K562 treated with DMSO at 1 percent for 24 hours (cell line): ENCODE data around the gene ABHD8. TPM values are rescaled to one million over a fixed set of nuclear protein-coding genes. Genes with fewer than 3 reads are reported as not detected.

Source experiments
- total RNA-seq: library from RNA; unstranded; fragments of 300-600 nt; gene quantifications from 2 replicates; pipeline ENCODE4 v1.2.3, GENCODE V29; 2022; ENCODE audit warnings: low read depth; ENCODE audit not compliant: insufficient read depth

ABHD8 gene
- 54.5 and 56.1 TPM in 2 replicates for total RNA-seq

DNA sequence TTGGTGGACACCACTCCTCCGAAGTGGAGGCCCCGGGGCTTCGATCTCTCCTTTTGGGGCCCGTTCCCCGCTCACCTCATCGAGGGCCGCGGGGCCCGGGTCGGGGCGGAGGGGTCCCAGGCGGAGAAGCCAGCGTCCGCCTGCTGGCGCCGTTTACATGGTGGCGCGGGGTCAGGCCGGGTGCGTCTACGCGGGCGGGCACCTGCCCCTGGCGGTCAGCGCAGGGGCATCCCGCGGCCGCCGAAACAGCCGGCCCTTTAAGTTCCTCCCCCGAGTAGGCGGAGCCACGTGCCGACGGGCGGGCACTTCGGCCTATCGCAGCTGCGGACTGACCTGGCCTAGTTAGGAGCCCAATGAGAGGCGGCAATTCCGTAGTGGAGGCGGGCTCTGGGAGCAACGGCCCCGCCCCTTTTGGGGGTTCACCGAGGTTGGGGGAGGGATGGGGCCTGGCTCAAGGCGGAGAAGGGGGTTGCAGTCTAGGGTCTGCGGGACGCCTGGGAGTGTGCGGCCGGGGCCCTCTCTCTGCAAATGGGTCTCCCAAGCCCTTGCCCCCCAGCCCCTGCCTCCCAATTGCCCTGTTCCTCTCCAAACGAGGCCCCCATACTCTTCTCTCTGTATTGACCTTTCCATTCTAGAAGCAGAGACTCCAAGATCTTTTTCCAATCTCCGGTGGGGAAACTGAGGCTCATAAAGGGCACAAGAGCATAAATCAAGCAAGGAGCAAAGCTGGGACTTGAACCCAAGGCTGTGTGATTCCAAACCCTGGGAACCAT is at the start of gene ABHD8:
Gene ABHD8, minus strand, starts transcription at position 259 of the 773 bp plus-strand sequence. CDS start 1,809 bp downstream, outside the sequence.

DNA sequence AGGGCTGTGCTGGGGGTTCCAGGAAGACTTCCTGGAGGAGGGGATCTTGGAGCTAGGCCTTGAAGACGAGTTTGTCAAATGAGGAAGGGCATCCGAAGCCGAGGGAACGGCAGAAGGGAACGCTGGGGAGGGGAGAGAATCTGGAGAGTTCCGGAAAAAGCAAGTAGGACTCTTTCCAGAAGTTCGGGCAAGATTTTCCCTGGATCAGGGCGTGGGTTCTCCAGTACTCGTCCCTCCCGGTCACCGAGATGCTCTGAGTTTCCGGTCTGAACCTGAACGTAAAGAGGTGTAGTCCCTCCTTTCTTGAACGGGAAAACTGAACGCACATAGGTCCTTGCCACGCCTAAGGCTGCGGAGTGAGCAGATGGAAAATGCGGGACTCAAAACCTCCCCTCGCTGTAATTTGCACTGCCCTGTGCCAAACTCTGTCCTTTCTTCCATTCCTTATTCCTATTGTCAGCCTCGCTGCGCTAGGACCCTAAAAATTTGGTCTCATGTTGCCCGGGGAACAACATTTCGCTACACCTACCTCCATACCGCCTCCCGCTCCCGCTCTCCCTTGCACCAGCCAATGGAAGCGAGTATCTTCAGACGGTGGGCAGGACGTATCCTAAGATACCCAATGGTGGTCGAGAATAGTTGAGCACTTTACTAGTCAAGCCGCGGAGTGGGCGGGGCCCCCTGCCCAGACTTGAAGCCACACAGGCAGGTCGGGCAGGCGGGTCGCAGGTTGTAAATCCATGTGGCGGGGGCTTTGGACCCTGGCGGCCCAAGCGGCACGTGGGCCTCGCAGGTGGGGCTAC is 33.8 kb upstream of the ABHD8 start, which contains the start of gene GTPBP3:
Gene GTPBP3, plus strand, starts transcription at position 682 of the 803 bp plus-strand sequence. Its CDS starts 59 bp downstream, at position 741.

GRCh38 chr19:17334414-17335409 is 31.5 kb upstream of the ABHD8 start, which contains the start of gene ANO8:
Gene ANO8, minus strand, starts transcription at chr19:17334855. Its CDS starts 185 bp downstream, at chr19:17334670.

DNA sequence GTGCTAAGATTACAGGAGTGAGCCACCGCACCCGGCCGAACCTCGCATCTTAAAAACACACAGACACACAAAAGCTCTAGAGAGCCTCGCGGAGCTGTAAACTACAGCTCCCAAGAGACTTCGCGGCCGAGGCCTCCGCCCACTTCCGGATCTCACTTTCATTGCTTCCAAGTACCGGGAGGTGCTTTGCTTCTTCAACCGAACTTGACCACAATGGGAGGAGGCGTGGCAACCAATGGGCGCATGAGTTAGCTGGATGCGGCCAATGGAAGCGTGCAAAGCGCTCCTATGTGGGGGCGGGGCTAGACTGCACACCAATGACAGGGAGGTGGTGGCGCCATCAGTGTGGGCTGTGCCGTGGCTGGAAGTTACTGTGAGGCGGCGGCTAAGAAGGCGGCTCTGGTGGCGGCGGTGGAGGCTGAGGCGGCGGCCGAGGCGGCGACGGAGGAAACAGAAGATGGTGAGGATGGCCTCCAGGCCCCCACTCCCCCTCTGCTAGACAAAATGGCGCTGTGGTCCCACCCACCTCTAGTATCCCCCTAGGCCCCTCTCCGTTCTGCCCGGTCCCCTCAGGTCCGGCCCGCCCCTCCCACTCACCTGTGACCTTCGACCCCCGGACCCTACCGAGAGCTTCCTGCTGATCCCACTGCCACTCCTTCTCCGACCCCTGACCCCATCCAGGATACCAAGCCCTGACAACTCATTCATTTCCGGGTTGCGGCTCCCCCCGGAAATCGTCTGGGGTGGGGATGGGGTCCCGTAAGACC is 6.2 kb upstream of the ABHD8 start, which contains the start of gene DDA1:
Gene DDA1, plus strand, starts transcription at position 366 of the 767 bp plus-strand sequence. Its CDS starts 92 bp downstream, at position 458.

GRCh38 chr19:17305517-17306284 is 2.5 kb upstream of the ABHD8 start, which contains the start of gene MRPL34:
Gene MRPL34, plus strand, starts transcription at chr19:17305872. Its CDS starts 21 bp downstream, at chr19:17305893.

DNA sequence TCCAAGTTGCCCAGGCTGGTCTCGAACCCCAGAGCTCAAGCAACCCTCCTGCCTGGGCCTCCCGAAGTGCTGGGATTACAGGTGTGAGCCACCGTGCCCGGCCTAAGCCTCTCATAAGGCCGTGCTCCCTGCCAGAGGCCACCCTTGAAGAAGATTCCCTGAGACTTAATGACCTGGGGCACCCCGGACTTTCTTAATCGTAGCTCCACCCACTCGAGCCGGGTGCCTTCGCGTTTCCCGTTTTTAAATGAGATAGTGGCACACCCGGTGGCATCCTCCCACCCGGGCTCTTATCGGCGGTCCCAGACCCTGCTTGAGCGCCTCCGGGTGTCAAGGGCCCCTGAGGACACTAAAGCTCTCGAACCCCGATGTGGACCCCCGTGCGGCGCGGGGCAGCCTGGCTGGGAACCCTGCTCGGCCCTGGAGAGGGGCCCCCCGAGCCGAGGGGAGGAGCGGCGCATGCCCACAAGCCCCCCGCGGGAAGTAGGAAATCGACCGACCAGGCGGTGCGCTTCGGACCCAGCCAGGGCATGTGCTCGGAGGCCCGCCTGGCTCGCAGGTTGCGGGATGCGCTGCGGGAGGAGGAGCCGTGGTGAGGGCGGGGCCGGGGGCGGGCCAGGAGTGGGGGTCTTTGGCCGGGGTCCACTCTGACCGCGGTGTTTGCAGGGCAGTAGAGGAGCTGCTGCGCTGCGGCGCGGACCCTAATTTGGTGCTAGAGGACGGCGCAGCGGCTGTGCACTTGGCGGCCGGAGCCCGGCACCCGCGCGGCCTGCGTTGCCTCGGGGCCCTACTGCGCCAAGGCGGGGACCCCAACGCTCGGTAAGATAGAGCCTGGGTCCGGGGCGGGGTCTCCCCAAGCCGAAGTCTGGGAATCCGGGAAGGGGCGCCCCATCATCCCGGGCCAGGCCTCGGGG is 21.6 kb downstream of the ABHD8 start, which contains the start of gene ANKLE1:
Gene ANKLE1, plus strand, starts transcription at position 511 of the 914 bp plus-strand sequence. Its CDS starts 20 bp downstream, at position 531.

DNA sequence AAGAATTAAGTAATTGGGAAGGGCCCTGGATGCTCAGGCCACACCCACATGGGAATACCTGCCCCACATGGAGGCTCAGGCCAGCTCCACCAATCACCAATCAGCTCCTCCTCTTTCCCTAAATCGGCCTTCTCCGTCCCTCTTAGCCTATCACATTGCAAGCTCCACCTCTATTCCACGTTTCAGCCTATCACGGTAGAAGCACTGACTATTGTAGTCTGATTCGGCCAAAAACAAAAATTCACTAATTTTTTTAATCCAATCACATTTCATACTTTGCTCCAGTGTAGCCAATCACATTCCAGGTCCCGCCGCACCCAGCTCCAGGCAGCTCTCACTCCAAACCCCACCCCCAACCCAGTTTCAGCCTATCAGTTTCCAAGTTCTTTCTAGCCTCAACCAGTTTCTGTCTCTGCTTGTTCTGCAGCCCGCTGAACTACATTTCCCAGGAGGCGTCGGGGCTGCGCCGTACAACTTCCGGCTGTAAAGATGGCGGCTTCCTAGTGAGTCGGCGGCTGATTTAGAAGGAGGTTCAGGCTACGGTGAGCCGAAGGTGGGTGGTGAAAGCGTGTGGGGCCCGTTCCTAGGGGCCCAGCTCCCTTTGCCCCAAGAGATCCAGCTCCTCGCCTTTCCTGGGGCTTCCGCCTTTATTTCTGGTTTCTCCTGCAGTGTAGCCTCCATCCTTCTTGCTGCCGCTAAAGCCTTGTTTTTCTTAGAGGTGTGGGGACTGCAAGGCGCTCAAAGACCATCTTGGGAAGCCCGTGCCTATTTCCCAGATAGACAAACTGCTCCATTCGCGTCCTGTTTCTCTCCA is 36.0 kb downstream of the ABHD8 start, which contains the start of gene BABAM1:
Gene BABAM1, plus strand, starts transcription at position 469 of the 814 bp plus-strand sequence. CDS start 1,364 bp downstream, outside the sequence.

GRCh38 chr19:17264641-17264979 is 38.6 kb downstream of the ABHD8 start, which contains the start of gene USHBP1:
Gene USHBP1, minus strand, starts transcription at chr19:17264745. Its CDS starts 446 bp downstream, at chr19:17264299.

DNA sequence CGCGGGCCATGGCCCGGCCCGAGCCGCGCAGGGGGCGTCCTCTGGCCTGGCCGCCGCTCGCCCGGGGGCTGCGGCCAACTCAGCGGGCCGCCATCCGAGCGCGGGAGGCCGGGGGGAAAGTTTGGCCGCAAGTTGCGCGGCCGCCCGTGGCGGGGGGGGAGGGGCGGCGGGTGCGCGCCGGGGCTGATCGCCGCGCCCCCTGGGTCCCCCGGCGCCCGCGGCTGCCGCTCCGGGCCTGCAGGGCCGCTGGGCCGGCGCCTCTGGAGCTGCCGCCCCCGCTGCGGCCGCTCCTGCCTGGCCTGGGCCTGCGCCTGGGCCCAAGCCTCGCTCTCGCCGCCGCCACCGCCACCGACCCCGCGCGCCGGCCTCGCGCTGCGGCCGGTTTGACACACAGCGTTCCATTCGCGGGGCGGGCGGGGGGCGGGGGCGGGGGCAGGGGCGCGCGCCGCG is 57.7 kb downstream of the ABHD8 start, which contains the start of gene NR2F6:
Gene NR2F6, minus strand, starts transcription at position 385 of the 450 bp plus-strand sequence. CDS start 699 bp downstream, outside the sequence.

Other genes with a start within 250 kb of the ABHD8 start
- gene HAUS8, start 228.0 kb downstream of the ABHD8 start, total RNA-seq, result 22.6 and 23.1 TPM in 2 replicates
- gene MYO9B, start 227.6 kb downstream of the ABHD8 start, total RNA-seq, result 89.0 and 94.7 TPM in 2 replicates
- 40.5 and 47.2 TPM in 2 replicates for gene USE1, start 88.1 kb downstream of the ABHD8 start, total RNA-seq
- 95.8 and 110 TPM in 2 replicates for gene OCEL1, start 77.2 kb downstream of the ABHD8 start, total RNA-seq
- gene NR2F6, start 57.5 kb downstream of the ABHD8 start, total RNA-seq, result 199 and 227 TPM in 2 replicates
- not detected in 2 replicates for gene USHBP1, start 38.7 kb downstream of the ABHD8 start, total RNA-seq
- gene BABAM1, start 36.0 kb downstream of the ABHD8 start, total RNA-seq, result 97.0 and 121 TPM in 2 replicates
- 3.1 and 3.2 TPM in 2 replicates for gene ANKLE1, start 21.5 kb downstream of the ABHD8 start, total RNA-seq
- 173 and 196 TPM in 2 replicates for gene MRPL34, start 2.4 kb upstream of the ABHD8 start, total RNA-seq
- 112 and 122 TPM in 2 replicates for gene DDA1, start 6.1 kb upstream of the ABHD8 start, total RNA-seq
- 13.4 and 13.9 TPM in 2 replicates for gene ANO8, start 31.4 kb upstream of the ABHD8 start, total RNA-seq
- gene GTPBP3, start 34.1 kb upstream of the ABHD8 start, total RNA-seq, result 84.4 and 97.9 TPM in 2 replicates
- gene PLVAP, start 73.9 kb upstream of the ABHD8 start, total RNA-seq, result 0.32 and 0.45 TPM in 2 replicates
- gene CCDC194, start 90.8 kb upstream of the ABHD8 start, total RNA-seq, result 1.1 TPM in 1 of 2 replicates, not detected in the other
- gene BST2, start 102.2 kb upstream of the ABHD8 start, total RNA-seq, result 496 and 532 TPM in 2 replicates
- gene MVB12A, start 116.6 kb upstream of the ABHD8 start, total RNA-seq, result 112 and 116 TPM in 2 replicates
- gene TMEM221, start 145.2 kb upstream of the ABHD8 start, total RNA-seq, result 0.54 and 0.67 TPM in 2 replicates
- not detected in 2 replicates for gene NXNL1, start 157.5 kb upstream of the ABHD8 start, total RNA-seq
- 4.8 and 5.7 TPM in 2 replicates for gene SLC27A1, start 167.1 kb upstream of the ABHD8 start, total RNA-seq
- 196 and 213 TPM in 2 replicates for gene PGLS, start 208.2 kb upstream of the ABHD8 start, total RNA-seq